AG09309 (cell line): ENCODE data around the gene ADAP1.

Experiments used
- DNase-seq: peaks from one replicate; pipeline ENCODE4 v3.0.0-alpha.2; 2010; ENCODE audit warnings: low read depth
- H3K4me3 ChIP-seq: 2 replicates; pipeline ENCODE4 v1.5.1; 2011; ENCODE audit warnings: mild to moderate bottlenecking, low read depth, low read length, moderate library complexity; ENCODE audit not compliant: control insufficient read depth
- TF ChIP-seq, protein P1 (sequence below): IDR thresholded peaks from 2 replicates; pipeline ENCODE4 v1.5.1; 2011; ENCODE audit warnings: mild to moderate bottlenecking, low read depth, low read length, inconsistent platforms; ENCODE audit not compliant: insufficient read depth, control insufficient read depth; ENCODE audit errors: missing control alignments

Gene ADAP1

DNA sequence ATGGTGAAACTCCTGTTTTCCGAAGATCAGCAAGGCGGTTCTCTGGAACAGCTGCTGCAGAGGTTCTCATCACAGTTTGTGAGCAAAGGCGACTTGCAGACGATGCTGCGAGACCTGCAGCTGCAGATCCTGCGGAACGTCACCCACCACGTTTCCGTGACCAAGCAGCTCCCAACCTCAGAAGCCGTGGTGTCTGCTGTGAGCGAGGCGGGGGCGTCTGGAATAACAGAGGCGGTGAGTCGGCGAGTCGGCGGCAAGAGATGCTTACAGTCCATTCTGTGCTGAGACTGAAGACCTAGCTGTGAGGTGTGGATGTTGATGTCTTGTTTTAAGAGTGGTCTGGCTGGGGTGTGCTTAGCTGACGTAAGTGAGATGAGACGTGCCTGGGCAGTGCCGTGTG lies 94.3 kb downstream of the ADAP1 start:
- TF ChIP-seq, protein P1, sequence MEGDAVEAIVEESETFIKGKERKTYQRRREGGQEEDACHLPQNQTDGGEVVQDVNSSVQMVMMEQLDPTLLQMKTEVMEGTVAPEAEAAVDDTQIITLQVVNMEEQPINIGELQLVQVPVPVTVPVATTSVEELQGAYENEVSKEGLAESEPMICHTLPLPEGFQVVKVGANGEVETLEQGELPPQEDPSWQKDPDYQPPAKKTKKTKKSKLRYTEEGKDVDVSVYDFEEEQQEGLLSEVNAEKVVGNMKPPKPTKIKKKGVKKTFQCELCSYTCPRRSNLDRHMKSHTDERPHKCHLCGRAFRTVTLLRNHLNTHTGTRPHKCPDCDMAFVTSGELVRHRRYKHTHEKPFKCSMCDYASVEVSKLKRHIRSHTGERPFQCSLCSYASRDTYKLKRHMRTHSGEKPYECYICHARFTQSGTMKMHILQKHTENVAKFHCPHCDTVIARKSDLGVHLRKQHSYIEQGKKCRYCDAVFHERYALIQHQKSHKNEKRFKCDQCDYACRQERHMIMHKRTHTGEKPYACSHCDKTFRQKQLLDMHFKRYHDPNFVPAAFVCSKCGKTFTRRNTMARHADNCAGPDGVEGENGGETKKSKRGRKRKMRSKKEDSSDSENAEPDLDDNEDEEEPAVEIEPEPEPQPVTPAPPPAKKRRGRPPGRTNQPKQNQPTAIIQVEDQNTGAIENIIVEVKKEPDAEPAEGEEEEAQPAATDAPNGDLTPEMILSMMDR: no peak
- H3K4me3 ChIP-seq: no peak overlapping the region
- no peak for DNase-seq

DNA sequence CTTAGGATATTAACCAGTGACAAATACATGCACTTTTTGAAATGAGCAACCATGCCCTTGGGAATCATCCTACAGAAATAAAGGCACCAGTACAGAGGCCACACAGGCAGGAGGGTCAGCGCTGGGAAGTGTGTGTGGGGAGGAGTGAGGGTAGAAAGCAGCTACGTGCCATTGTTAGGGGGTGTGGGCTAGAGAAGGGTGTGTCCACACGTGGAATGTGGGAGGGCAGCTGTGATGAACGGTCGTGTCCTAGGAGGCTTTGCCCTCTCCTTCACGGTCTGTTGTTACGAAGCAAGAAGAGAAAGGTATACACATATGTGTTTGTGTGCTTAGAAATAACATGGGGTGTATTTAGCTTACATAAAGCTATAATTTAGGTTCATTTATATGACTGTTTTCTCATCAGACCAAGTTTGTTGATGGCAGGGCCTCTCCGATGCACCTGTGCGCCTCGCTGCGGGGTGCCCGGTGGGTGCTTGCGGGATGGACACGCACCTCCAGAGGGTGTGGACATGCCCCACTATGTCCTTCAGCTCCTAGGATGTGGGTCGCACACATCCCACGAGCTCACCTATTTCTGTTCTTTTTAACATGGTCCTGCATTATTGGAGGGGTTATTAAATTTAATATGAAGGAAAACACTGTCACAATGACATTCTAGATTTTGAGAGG lies 95.0 kb downstream of the ADAP1 start:
- DNase-seq: no peak
- no peak overlapping the region for H3K4me3 ChIP-seq
- TF ChIP-seq, protein P1: no peak

DNA sequence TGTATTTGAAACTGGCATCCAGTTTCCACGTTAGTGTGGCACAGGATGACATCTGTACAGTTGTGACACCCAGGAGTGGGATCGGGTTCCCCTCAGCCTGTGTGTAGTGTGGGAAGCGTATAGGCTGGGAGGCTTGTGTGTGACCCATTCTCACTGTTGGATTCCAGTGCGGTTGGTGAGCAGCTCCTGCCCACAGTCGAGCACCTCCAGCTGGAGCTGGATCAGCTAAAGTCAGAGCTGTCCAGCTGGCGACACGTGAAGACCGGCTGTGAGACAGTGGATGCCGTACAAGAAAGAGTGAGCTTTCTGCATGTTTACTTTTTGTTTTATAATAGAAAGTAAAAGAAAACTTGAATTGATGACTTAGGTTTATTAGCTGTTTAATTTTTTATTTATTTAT lies 96.8 kb downstream of the ADAP1 start:
- TF ChIP-seq, protein P1: no peak
- no peak overlapping the region for H3K4me3 ChIP-seq
- DNase-seq: no peak

DNA sequence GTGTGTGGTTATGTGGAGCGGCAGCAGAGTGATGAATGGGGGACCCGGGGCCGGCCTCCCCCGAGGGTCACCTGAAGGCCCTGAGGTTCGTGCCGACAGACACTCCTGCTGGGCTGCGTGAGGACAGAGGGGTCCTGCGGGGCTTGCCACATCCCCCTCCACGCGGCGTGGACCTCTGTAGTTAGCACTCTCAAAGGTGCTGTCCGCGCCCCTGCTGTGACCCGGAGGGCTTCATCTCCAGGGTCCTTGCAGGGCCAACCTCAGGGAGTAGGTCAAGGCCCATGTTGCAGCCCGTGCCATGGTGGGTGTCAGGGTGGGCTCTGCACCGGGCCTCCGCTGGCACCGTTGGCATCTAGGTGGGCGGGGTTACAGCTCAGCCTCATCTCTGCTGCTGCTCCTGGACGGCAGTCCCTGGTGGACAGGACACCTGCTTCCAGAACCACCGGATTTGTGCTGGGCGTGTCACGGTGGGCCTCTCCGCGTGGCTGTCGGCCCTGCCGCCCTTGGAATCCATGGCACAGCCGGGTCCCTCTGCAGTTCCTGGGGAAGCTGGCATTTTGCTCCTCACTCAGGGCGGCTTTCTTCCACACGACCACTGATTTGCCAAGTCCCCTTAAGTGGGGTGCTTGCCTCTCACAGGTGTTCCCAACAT lies 97.9 kb downstream of the ADAP1 start:
- TF ChIP-seq, protein P1: no peak
- DNase-seq: no peak
- no peak overlapping the region for H3K4me3 ChIP-seq

DNA sequence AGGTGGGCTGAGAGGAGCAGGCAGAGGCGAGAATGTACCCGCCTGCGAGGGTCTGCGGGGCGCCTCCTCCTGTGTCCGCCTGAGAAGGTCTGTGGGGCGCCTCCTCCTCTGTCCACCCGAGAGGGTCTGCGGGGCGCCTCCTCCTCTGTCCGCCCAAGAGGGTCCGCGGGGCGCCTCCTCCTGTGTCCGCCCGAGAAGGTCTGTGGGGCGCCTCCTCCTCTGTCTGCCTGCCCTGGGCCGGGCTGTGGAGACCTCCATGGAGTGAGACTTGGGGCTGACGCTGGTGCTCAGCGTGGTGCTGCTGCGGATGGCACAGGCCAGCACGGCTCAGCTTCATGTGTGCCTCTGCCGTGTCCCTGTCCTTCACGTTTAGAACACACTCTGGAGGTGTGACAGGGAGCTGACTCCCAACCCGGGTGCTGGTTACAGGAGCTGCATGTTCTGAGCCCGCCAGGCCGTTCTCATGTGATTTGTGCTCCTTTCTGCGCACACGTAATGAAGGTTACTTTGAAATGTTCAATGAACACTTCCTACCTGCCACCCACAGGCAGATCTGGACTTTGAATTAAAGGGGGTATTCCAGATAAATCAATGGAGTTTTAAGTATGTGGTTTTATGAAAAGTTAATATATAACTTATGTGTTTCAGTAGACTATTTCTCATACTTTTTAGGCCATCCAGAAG lies 98.7 kb downstream of the ADAP1 start:
- H3K4me3 ChIP-seq: no peak overlapping the region
- no peak for DNase-seq
- TF ChIP-seq, protein P1: no peak

DNA sequence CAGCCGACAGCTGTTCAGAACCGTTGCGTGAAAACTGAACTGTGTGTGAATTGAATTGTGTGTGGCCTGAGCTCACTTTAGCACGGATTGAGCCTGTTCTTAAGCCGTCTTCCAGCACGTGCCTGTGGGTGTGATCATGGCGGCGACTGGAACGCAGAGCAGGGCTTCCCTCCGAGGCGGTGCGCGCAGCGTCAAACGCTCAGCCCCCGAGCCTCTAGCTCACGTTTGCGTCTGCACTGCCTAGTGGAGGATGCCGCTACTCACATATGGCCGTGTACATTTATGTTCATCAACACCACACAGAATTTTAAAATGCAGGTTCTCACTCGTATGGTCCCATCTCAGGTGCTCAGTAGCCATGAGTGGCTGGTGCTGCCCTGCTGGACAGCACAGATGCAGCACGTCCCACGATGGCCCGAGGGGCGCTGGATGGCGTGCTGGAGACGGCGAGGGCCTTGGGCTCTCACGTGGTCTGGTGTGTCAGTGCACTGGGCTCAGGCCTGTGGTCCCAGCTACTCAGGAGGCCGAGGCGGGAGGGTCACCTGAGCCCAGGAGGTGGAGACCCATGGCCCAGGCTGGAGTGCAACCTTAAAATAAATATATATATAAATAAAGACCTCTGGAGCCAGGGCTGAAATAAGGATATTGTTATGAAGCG lies 100.2 kb downstream of the ADAP1 start:
- H3K4me3 ChIP-seq: no peak overlapping the region
- TF ChIP-seq, protein P1: no peak
- no peak for DNase-seq
